K562 (cell line): Measurements from ENCODE around the gene GPRIN3. TPM values are rescaled to one million over a fixed set of nuclear protein-coding genes. Genes with fewer than 3 reads are reported as not detected.

Source experiments
- ATAC-seq: fragments of 200-7000 bp; cut with Tn5 transposase; 3 replicates; pipeline ENCODE4 v1.9.1; 2020; ENCODE audit warnings: moderate library complexity
- BruUV-seq: library from RNA; stranded (reverse); fragments of 400-500 nt; replicated peaks from 2 replicates; lab custom pipeline; 2021; lab: Mats Ljungman, UMichigan
- CTCF ChIA-PET: fragments of 300-600 bp; formaldehyde crosslinking; extraction: SDS; loops from one replicate; lab custom pipeline; 2021; ENCODE audit warnings: low intra/inter-chr PET ratio; lab: Yijun Ruan, JAX
- POLR2A ChIA-PET: fragments of 300-600, 350-650 bp; sonication (Branson Sonifier 250); formaldehyde crosslinking; extraction: SDS; loops from one replicate; lab custom pipeline; 2021; ENCODE audit warnings: antibody characterized with exemption, inconsistent platforms; lab: Yijun Ruan, JAX
- DNase-seq, 4 experiments: peaks; one replicate each; pipeline versions ENCODE4 v3.0.0 to v3.0.0-alpha.2; 2011 to 2018; ENCODE audit warnings: low spot score in 3 of 4, mixed read lengths in 3 of 4; ENCODE audit errors: extremely low read depth in 1 of 4
- FAIRE-seq: peaks from 2 replicates; lab custom pipeline; 2011; peaks lifted over from hg19 to GRCh38; lab: Jason Lieb, UNC
- H2AFZ ChIP-seq: 2 replicates; pipeline ENCODE4 v1.6.0; 2011; ENCODE audit warnings: low read depth, low read length, control low read depth, inconsistent platforms
- H3K27ac ChIP-seq: fragments of 200-600 bp; 3 replicates; pipeline ENCODE4 v1.8.0; 2011; ENCODE audit warnings: low read depth, mild to moderate bottlenecking, control low read depth, inconsistent platforms, low read length, moderate library complexity, mixed read lengths; ENCODE audit errors: extremely low read depth
- H3K27me3 ChIP-seq, 2 experiments: fragments of 300-600 bp in 1 of 2; 2 replicates in 1 of 2; 3 replicates in 1 of 2; pipeline versions ENCODE4 v1.6.0 to v1.8.0; 2011; ENCODE audit warnings: inconsistent platforms in 2 of 2, low read length in 2 of 2, mild to moderate bottlenecking in 1 of 2, mixed read lengths in 1 of 2, moderate library complexity in 1 of 2; ENCODE audit not compliant: control insufficient read depth in 2 of 2, insufficient read depth in 2 of 2
- H3K36me3 ChIP-seq: fragments of 300-600 bp; 3 replicates; pipeline ENCODE4 v1.8.0; 2011; ENCODE audit warnings: mild to moderate bottlenecking, low read length, inconsistent platforms; ENCODE audit not compliant: control insufficient read depth, insufficient read depth
- H3K4me1 ChIP-seq, 2 experiments: fragments of 200-600 bp in 1 of 2; replicated peaks in 1 of 2; 2 replicates in 1 of 2; 3 replicates in 1 of 2; pipeline versions ENCODE4 v1.5.1 to v1.8.0; 2011; ENCODE audit warnings: inconsistent platforms in 2 of 2, low read length in 2 of 2, mild to moderate bottlenecking in 1 of 2, mixed read lengths in 1 of 2, moderate library complexity in 1 of 2; ENCODE audit not compliant: control insufficient read depth in 2 of 2, insufficient read depth in 2 of 2
- H3K4me2 ChIP-seq: 2 replicates; pipeline ENCODE4 v1.6.1; 2011; ENCODE audit warnings: low read length, control low read depth, inconsistent platforms, mixed read lengths; ENCODE audit not compliant: insufficient read depth
- H3K4me3 ChIP-seq: fragments of 200-600 bp; sonication (generic), shearing (Covaris generic); 2 replicates; pipeline ENCODE4 v1.5.1; 2016; ENCODE audit warnings: control low read depth, inconsistent platforms
- H3K79me2 ChIP-seq: fragments of 200-600 bp; 3 replicates; pipeline ENCODE4 v1.8.0; 2011; ENCODE audit warnings: low read length, inconsistent platforms; ENCODE audit not compliant: control insufficient read depth, insufficient read depth
- H3K9ac ChIP-seq, 2 experiments: 2 replicates each; pipeline versions ENCODE4 v1.6.0 to v1.6.1; 2011; ENCODE audit warnings: low read depth in 2 of 2, low read length in 2 of 2, control low read depth in 1 of 2, inconsistent platforms in 1 of 2, mild to moderate bottlenecking in 1 of 2, mixed read lengths in 1 of 2; ENCODE audit not compliant: insufficient read depth in 1 of 2
- H3K9me1 ChIP-seq: one replicate; pipeline ENCODE4 v1.6.0; 2011; ENCODE audit warnings: inconsistent platforms, mild to moderate bottlenecking, low read length, moderate library complexity; ENCODE audit not compliant: control insufficient read depth, insufficient read depth
- H3K9me3 ChIP-seq: replicated peaks from 2 replicates; pipeline ENCODE4 v1.5.1; 2011; ENCODE audit warnings: low read depth, low read length, inconsistent platforms; ENCODE audit not compliant: control insufficient read depth, insufficient read depth
- H4K20me1 ChIP-seq: replicated peaks from 2 replicates; pipeline ENCODE4 v1.6.1; 2011; ENCODE audit warnings: low read length, inconsistent platforms, mixed read lengths; ENCODE audit not compliant: control insufficient read depth, insufficient read depth
- ARNT ChIP-seq, 2 experiments: fragments of 450-650 bp; IDR thresholded peaks; 2 replicates each; pipeline ENCODE4 v1.6.1; 2016; ENCODE audit warnings: mild to moderate bottlenecking in 1 of 2
- ATF1 ChIP-seq, 2 experiments: fragments of 450-650 bp in 1 of 2; IDR thresholded peaks; 2 replicates each; pipeline ENCODE4 v1.6.1; 2016; ENCODE audit warnings: missing compliant biosample characterization in 1 of 2, missing genetic modification characterization in 1 of 2
- BCL6 ChIP-seq: fragments of 250-450 bp; sonication (Bioruptor Pico); IDR thresholded peaks from 2 replicates; pipeline ENCODE4 v1.4.0; 2020
- CCNT2 ChIP-seq: IDR thresholded peaks from 2 replicates; pipeline ENCODE4 v1.6.1; 2011; ENCODE audit warnings: borderline replicate concordance, low read depth, mild to moderate bottlenecking, moderate library complexity, mixed read lengths, low read length; ENCODE audit not compliant: insufficient read length; ENCODE audit errors: extremely low read depth
- CEBPG ChIP-seq, 3 experiments: fragments of 200-800 bp in 1 of 3; sonication (Bioruptor generic) in 1 of 3; sonication (generic) in 1 of 3; formaldehyde crosslinking in 1 of 3; IDR thresholded peaks in 2 of 3; conservative IDR thresholded peaks in 1 of 3; 2 replicates each; pipeline versions ENCODE4 v1.6.1 to v1.8.0; 2016 to 2022; ENCODE audit warnings: missing compliant biosample characterization in 2 of 3, missing genetic modification characterization in 2 of 3, mild to moderate bottlenecking in 1 of 3, missing genetic modification reagents in 1 of 3
- ILK ChIP-seq: fragments of 450-650 bp; IDR thresholded peaks from 2 replicates; pipeline ENCODE4 v1.6.1; 2016; ENCODE audit warnings: missing genetic modification characterization, low read depth, mild to moderate bottlenecking, missing compliant biosample characterization, moderate library complexity, borderline replicate concordance
- MBD2 ChIP-seq: sonication (generic); IDR thresholded peaks from 2 replicates; pipeline ENCODE4 v1.6.1; 2016; ENCODE audit warnings: low read depth, borderline replicate concordance
- MCM7 ChIP-seq, 2 experiments: fragments of 450-650 bp; IDR thresholded peaks; 2 replicates each; pipeline ENCODE4 v1.6.1; 2016 to 2018
- NCOA1 ChIP-seq: fragments of 450-650 bp; IDR thresholded peaks from 2 replicates; pipeline ENCODE4 v1.6.1; 2016; ENCODE audit warnings: low read depth
- POLR2G ChIP-seq: fragments of 200-400 bp; formaldehyde crosslinking; IDR thresholded peaks from 2 replicates; pipeline ENCODE4 v1.6.1; 2017; ENCODE audit warnings: low read depth, mild to moderate bottlenecking, antibody characterized with exemption, low read length, moderate library complexity
- PTTG1 ChIP-seq: fragments of 450-650 bp; IDR thresholded peaks from 2 replicates; pipeline ENCODE4 v1.6.1; 2016; ENCODE audit warnings: low read depth, mild to moderate bottlenecking, missing genetic modification characterization, missing compliant biosample characterization
- SMAD3 ChIP-seq: fragments of 450-650 bp; formaldehyde crosslinking; conservative IDR thresholded peaks from 2 replicates; pipeline ENCODE4 v1.4.0; 2020; ENCODE audit warnings: mild to moderate bottlenecking
- TBL1XR1 ChIP-seq, 2 experiments: IDR thresholded peaks; 2 replicates each; pipeline ENCODE4 v1.6.1; 2012; ENCODE audit warnings: improper control_type of control experiment in 2 of 2, low read length in 2 of 2, mild to moderate bottlenecking in 1 of 2
- ZBTB1 ChIP-seq: sonication (generic); formaldehyde crosslinking; IDR thresholded peaks from 2 replicates; pipeline ENCODE4 v1.8.1; 2023; ENCODE audit warnings: missing genetic modification reagents, low read depth, mild to moderate bottlenecking, borderline replicate concordance
- WGBS: fragments of 100-300 bp; shearing (Covaris generic); methylation state at CpG from one replicate; pipeline ENCODE4 v1.1.6; 2016; ENCODE audit warnings: low coverage, mixed read lengths; ENCODE audit not compliant: insufficient coverage; ENCODE audit errors: missing lambda C conversion rate; 5-methylcytosine and 5-hydroxymethylcytosine counted together
- in situ Hi-C: fragments of 300-500 bp; cut with MboI; formaldehyde crosslinking; loops from 4 replicates; pipeline ENCODE4 v1.15.0; 2018; ENCODE audit warnings: inconsistent platforms, mixed read lengths
- intact Hi-C: fragments of 100-400 bp; cut with micrococcal nuclease; formaldehyde crosslinking; loops from 2 replicates; pipeline ENCODE4 v1.14.2; 2022
- polyA plus RNA-seq, 8 experiments: library from polyadenylated mRNA; depleted of rRNA in 4 of 8; stranded (reverse) in 5 of 8; unstranded in 3 of 8; fragments of >200 nt; fragmentation: Nextera tagmentation in 2 of 8; fragmentation: Illumina TruSeq in 1 of 8; extraction: Ambion mirVana in 2 of 8; extraction: Trizol in 1 of 8; gene quantifications; 2 replicates each; pipeline versions ENCODE4 v1.2.1 to v1.2.3, GENCODE V29; 2011 to 2014; ENCODE audit warnings: inconsistent platforms in 1 of 8, missing spikeins in 1 of 8
- total RNA-seq, 7 experiments: library from RNA; depleted of rRNA in 6 of 7; stranded (reverse); fragments of >200 nt in 6 of 7; fragmentation: Illumina TruSeq in 2 of 7; extraction: Trizol in 2 of 7; gene quantifications; 2 replicates each; pipeline versions ENCODE4 v1.2.1 to v1.2.3, GENCODE V29; 2011 to 2021; ENCODE audit warnings: low replicate concordance in 1 of 7
- TF ChIP-seq, protein P1 (sequence below): sonication (generic); IDR thresholded peaks from 2 replicates; pipeline ENCODE4 v1.6.1; 2016
- TF ChIP-seq, protein P2 (sequence below): fragments of 250-450 bp; sonication (Bioruptor Pico); IDR thresholded peaks from 2 replicates; pipeline ENCODE4 v1.8.0; 2022; ENCODE audit warnings: moderate library complexity, mild to moderate bottlenecking, inconsistent platforms
- TF ChIP-seq, protein P3 (sequence below), 2 experiments: fragments of 250-450 bp in 1 of 2; fragments of 450-650 bp in 1 of 2; sonication (Bioruptor Pico) in 1 of 2; IDR thresholded peaks; 2 replicates each; pipeline versions ENCODE4 v1.6.1 to v1.8.0; 2016 to 2021; ENCODE audit warnings: mild to moderate bottlenecking in 2 of 2, moderate library complexity in 2 of 2, missing compliant biosample characterization in 1 of 2, missing genetic modification characterization in 1 of 2
- TF ChIP-seq, protein P4 (sequence below): fragments of 250-450 bp; sonication (Bioruptor Pico); IDR thresholded peaks from 2 replicates; pipeline ENCODE4 v1.5.0; 2022; ENCODE audit warnings: mild to moderate bottlenecking

Gene GPRIN3
- total and polyA plus RNA-seq, 9 of the 15 experiments (the other 6 are each of a cell fraction or from before 2014, with no cell fraction given) = 0.02 TPM; not detected in 8

DNA sequence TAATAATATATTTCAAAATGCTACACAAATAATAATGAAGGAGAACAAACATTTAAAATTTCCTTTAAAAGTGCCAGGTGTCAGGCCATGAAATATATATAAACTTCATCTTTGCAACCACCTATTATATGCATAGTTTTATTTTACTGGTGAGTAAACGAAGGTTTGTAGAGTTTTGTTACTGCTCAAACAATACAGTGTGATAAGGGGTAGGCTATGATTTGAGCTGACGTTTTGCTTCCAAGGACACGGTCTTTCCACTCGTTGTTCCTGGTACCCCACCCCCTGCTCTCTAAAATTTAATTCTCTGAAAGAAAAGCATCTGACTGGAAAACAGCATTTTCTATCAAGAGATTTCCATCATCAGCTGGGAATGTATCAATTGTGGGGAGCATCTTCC lies 27.2 kb upstream of the GPRIN3 start:
- ChIA-PET CTCF (no interaction called here), POLR2A (no interaction called here)
- TF ChIP-seq MCM7 (IDR thresholded peaks at IDR 0.05) (no peak), ZBTB1 (CRISPR knock-in tag) (no peak), TBL1XR1 (IDR thresholded peaks at IDR 0.05; ENCODE audit: low read length in 2 of 2) (no peak), POLR2G (no peak), NCOA1 (no peak), CCNT2 (no peak), MBD2 (no peak), ILK (tag) (no peak), SMAD3 (CRISPR knock-in tag) (no peak), ATF1 (CRISPR knock-in tag; IDR thresholded peaks at IDR 0.05) (no peak), ATF1 (tag; IDR thresholded peaks at IDR 0.05) (no peak), PTTG1 (tag) (no peak), CEBPG (CRISPR knock-in tag; IDR thresholded peaks at IDR 0.05) (no peak), CEBPG (tag; conservative IDR thresholded peaks at IDR 0.05 in 1 of 2, IDR thresholded peaks at IDR 0.05 in 1 of 2) (no peak), BCL6 (no peak), ARNT (IDR thresholded peaks at IDR 0.05) (no peak)
- TF ChIP-seq, protein P1, sequence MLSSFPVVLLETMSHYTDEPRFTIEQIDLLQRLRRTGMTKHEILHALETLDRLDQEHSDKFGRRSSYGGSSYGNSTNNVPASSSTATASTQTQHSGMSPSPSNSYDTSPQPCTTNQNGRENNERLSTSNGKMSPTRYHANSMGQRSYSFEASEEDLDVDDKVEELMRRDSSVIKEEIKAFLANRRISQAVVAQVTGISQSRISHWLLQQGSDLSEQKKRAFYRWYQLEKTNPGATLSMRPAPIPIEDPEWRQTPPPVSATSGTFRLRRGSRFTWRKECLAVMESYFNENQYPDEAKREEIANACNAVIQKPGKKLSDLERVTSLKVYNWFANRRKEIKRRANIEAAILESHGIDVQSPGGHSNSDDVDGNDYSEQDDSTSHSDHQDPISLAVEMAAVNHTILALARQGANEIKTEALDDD = no peak
- TF ChIP-seq, protein P2, sequence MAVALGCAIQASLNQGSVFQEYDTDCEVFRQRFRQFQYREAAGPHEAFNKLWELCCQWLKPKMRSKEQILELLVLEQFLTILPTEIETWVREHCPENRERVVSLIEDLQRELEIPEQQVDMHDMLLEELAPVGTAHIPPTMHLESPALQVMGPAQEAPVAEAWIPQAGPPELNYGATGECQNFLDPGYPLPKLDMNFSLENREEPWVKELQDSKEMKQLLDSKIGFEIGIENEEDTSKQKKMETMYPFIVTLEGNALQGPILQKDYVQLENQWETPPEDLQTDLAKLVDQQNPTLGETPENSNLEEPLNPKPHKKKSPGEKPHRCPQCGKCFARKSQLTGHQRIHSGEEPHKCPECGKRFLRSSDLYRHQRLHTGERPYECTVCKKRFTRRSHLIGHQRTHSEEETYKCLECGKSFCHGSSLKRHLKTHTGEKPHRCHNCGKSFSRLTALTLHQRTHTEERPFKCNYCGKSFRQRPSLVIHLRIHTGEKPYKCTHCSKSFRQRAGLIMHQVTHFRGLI (CRISPR knock-in tag) = no peak
- TF ChIP-seq, protein P3, sequence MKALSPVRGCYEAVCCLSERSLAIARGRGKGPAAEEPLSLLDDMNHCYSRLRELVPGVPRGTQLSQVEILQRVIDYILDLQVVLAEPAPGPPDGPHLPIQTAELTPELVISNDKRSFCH (CRISPR knock-in tag; IDR thresholded peaks at IDR 0.05) = no peak
- TF ChIP-seq, protein P3 (tag; IDR thresholded peaks at IDR 0.05) = no peak
- TF ChIP-seq, protein P4, sequence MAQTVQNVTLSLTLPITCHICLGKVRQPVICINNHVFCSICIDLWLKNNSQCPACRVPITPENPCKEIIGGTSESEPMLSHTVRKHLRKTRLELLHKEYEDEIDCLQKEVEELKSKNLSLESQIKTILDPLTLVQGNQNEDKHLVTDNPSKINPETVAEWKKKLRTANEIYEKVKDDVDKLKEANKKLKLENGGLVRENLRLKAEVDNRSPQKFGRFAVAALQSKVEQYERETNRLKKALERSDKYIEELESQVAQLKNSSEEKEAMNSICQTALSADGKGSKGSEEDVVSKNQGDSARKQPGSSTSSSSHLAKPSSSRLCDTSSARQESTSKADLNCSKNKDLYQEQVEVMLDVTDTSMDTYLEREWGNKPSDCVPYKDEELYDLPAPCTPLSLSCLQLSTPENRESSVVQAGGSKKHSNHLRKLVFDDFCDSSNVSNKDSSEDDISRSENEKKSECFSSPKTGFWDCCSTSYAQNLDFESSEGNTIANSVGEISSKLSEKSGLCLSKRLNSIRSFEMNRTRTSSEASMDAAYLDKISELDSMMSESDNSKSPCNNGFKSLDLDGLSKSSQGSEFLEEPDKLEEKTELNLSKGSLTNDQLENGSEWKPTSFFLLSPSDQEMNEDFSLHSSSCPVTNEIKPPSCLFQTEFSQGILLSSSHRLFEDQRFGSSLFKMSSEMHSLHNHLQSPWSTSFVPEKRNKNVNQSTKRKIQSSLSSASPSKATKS (CRISPR knock-in tag) = no peak

More for the DNA sequence above, 27.2 kb upstream of the GPRIN3 start:
- no peaks in the 10 kb centered on the region for H3K27me3 ChIP-seq
- no peak overlapping the region for H2AFZ ChIP-seq
- DNase-seq (no peak), ATAC-seq (no peak), FAIRE-seq (no peak)
- no peak overlapping the region for H3K9ac ChIP-seq
- H3K9me3 ChIP-seq = no peaks in the 10 kb centered on the region
- in situ Hi-C loops = no loop called here
- H3K27ac ChIP-seq = no peak overlapping the region
- intact Hi-C loops = no loop called here
- no peaks in the 10 kb centered on the region for H3K4me1 ChIP-seq
- WGBS = 2% methylated on average over 4 of the region's 4 CpGs
- H3K36me3 ChIP-seq = no peaks in the 10 kb centered on the region
- no peak overlapping the region for H3K4me2 ChIP-seq
- BruUV-seq = no TSS peak
- H3K4me3 ChIP-seq = no peak overlapping the region
- no peaks in the 10 kb centered on the region for H4K20me1 ChIP-seq
- no peaks in the 10 kb centered on the region for H3K9me1 ChIP-seq
- H3K79me2 ChIP-seq = no peaks in the 10 kb centered on the region
